Keratinocyte (primary cell): ENCODE data around the gene GPR158. TPM values are rescaled to one million over a fixed set of nuclear protein-coding genes. Genes with fewer than 3 reads are reported as not detected.

Source experiments
- DNase-seq: peaks from one replicate; pipeline ENCODE4 v3.0.0-alpha.2; 2011; ENCODE audit warnings: low read depth, missing footprints, low spot score
- FAIRE-seq: peaks from 2 replicates; lab custom pipeline; 2011; peaks lifted over from hg19 to GRCh38; lab: Jason Lieb, UNC
- H2AFZ ChIP-seq: 2 replicates; pipeline ENCODE4 v1.6.0; 2012; ENCODE audit warnings: low read length, control low read depth, inconsistent platforms; ENCODE audit not compliant: control insufficient read depth
- H3K27ac ChIP-seq: 2 replicates; pipeline ENCODE4 v1.5.1; 2011; ENCODE audit warnings: low read length; ENCODE audit not compliant: control insufficient read depth, insufficient read depth
- H3K27me3 ChIP-seq: 3 replicates; pipeline ENCODE4 v1.6.0; 2011; ENCODE audit warnings: low read length; ENCODE audit not compliant: control insufficient read depth, insufficient read depth; ENCODE audit errors: extremely low read depth
- H3K36me3 ChIP-seq, 2 experiments: 2 replicates in 1 of 2; 3 replicates in 1 of 2; pipeline ENCODE4 v1.5.1; 2011; ENCODE audit warnings: low read length in 2 of 2, mild to moderate bottlenecking in 1 of 2; ENCODE audit not compliant: control insufficient read depth in 2 of 2, insufficient read depth in 2 of 2; ENCODE audit errors: extremely low read depth in 1 of 2
- H3K4me1 ChIP-seq: 3 replicates; pipeline ENCODE4 v1.5.1; 2011; ENCODE audit warnings: low read length; ENCODE audit not compliant: control insufficient read depth, insufficient read depth; ENCODE audit errors: extremely low read depth
- H3K4me2 ChIP-seq: 3 replicates; pipeline ENCODE4 v1.6.0; 2011; ENCODE audit warnings: low read depth, low read length; ENCODE audit not compliant: control insufficient read depth, insufficient read depth; ENCODE audit errors: extremely low read depth
- H3K4me3 ChIP-seq, 3 experiments: fragments of 200-600 bp in 1 of 3; sonication (generic) in 1 of 3; 2 replicates in 2 of 3; 3 replicates in 1 of 3; pipeline ENCODE4 v1.5.1; 2011 to 2016; ENCODE audit warnings: low read length in 3 of 3, mild to moderate bottlenecking in 3 of 3, control low read depth in 2 of 3, inconsistent platforms in 1 of 3, low read depth in 1 of 3, mixed read lengths in 1 of 3, mixed run types in 1 of 3, moderate library complexity in 1 of 3; ENCODE audit not compliant: control insufficient read depth in 2 of 3, insufficient read depth in 2 of 3; ENCODE audit errors: extremely low read depth in 1 of 3
- H3K79me2 ChIP-seq: 2 replicates; pipeline ENCODE4 v1.6.0; 2012; ENCODE audit warnings: low read length; ENCODE audit not compliant: control insufficient read depth, insufficient read depth
- H3K9ac ChIP-seq: 3 replicates; pipeline ENCODE4 v1.6.0; 2011; ENCODE audit warnings: low read length; ENCODE audit not compliant: control insufficient read depth, insufficient read depth; ENCODE audit errors: extremely low read depth
- H3K9me1 ChIP-seq: 3 replicates; pipeline ENCODE4 v1.6.0; 2011; ENCODE audit warnings: low read length; ENCODE audit not compliant: control insufficient read depth, insufficient read depth; ENCODE audit errors: extremely low read depth
- H3K9me3 ChIP-seq: 2 replicates; pipeline ENCODE4 v1.5.1; 2012; ENCODE audit warnings: low read depth, low read length; ENCODE audit not compliant: control insufficient read depth
- H4K20me1 ChIP-seq: 3 replicates; pipeline ENCODE4 v1.6.0; 2011; ENCODE audit warnings: low read length; ENCODE audit not compliant: control insufficient read depth, insufficient read depth; ENCODE audit errors: extremely low read depth
- EZH2 ChIP-seq: IDR thresholded peaks from one replicate; pipeline ENCODE4 v1.6.1; 2012; ENCODE audit warnings: inconsistent platforms, mild to moderate bottlenecking, low read length, moderate library complexity
- dilution Hi-C: fragments of 300-500 bp; cut with MboI; formaldehyde crosslinking; loops from one replicate; pipeline ENCODE4 v1.7.0; 2020; ENCODE audit warnings: low sequenced_read_pairs; ENCODE audit not compliant: extremely low pct_ligation_motif_present
- polyA plus RNA-seq, 5 experiments: library from polyadenylated mRNA; depleted of rRNA in 3 of 5; stranded (reverse) in 3 of 5; stranded (forward) in 1 of 5; unstranded in 1 of 5; fragments of >200 nt; gene quantifications; 1 replicate in 1 of 5; 2 replicates in 3 of 5; 3 replicates in 1 of 5; pipeline versions ENCODE4 v1.2.1 to v1.2.3, GENCODE V29; 2011 to 2012; ENCODE audit warnings: missing spikeins in 2 of 5, low read depth in 1 of 5, low replicate concordance in 1 of 5
- TF ChIP-seq, protein P1 (sequence below), 3 experiments: IDR thresholded peaks in 1 of 3; conservative IDR thresholded peaks in 1 of 3; optimal IDR thresholded peaks in 1 of 3; 2 replicates in 2 of 3; 3 replicates in 1 of 3; pipeline versions ENCODE3 to v1.5.1; 2011; ENCODE audit warnings: low read length in 3 of 3, mild to moderate bottlenecking in 3 of 3, moderate library complexity in 2 of 3, control low read depth in 1 of 3, inconsistent platforms in 1 of 3; ENCODE audit not compliant: insufficient read depth in 2 of 3; ENCODE audit errors: extremely low read depth in 1 of 3

The GPR158 gene
- polyA plus RNA-seq, 1 donor (not counting 4 experiments of a cell fraction or from before 2014, with no cell fraction given) = not detected

DNA sequence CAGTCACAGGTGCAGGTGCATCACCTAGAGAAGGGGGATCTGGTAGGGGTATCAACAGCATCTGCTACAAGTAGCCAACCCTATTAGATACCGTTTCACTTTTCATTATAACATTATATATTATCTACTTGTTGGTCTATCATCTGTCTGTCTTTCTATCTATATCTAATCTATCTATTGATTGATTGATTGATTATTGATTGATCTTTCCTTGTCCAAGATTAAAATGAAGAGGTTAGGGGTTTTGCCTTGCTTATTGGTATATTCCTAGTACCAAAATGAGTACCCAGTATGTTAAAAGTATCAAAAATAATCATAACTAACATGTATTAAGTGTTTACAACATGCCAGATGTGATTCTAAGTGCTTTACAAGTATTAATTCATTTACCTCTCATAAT, 121.5 kb downstream of the GPR158 start:
- no peaks in the 10 kb centered on the region for H3K79me2 ChIP-seq

DNA sequence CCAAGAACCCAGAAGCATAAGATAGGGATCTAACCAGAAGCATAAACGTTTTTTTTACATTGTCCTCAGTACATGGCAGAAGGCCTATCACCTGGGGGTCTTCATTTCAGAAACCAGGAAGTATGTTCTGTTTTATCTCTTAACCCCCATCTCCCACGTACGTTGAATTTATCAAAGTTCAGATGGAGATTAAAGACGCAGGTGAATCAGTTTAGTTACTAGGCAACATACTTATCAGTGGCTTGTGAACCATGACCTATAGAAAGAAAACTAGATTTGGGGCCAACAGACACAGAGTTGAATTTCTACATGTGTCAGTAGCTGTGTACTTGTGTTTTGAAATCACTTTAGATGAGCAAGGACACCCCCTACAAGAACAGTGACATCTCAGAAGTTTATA, 122.7 kb downstream of the GPR158 start:
- no peak overlapping the region for H3K4me3 ChIP-seq
- TF ChIP-seq, protein P1, sequence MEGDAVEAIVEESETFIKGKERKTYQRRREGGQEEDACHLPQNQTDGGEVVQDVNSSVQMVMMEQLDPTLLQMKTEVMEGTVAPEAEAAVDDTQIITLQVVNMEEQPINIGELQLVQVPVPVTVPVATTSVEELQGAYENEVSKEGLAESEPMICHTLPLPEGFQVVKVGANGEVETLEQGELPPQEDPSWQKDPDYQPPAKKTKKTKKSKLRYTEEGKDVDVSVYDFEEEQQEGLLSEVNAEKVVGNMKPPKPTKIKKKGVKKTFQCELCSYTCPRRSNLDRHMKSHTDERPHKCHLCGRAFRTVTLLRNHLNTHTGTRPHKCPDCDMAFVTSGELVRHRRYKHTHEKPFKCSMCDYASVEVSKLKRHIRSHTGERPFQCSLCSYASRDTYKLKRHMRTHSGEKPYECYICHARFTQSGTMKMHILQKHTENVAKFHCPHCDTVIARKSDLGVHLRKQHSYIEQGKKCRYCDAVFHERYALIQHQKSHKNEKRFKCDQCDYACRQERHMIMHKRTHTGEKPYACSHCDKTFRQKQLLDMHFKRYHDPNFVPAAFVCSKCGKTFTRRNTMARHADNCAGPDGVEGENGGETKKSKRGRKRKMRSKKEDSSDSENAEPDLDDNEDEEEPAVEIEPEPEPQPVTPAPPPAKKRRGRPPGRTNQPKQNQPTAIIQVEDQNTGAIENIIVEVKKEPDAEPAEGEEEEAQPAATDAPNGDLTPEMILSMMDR (optimal IDR thresholded peaks at IDR 0.05 in 1 of 3, IDR thresholded peaks at IDR 0.05 in 1 of 3, conservative IDR thresholded peaks at IDR 0.05 in 1 of 3; ENCODE audit: extremely low read depth in 1 of 3, insufficient read depth in 2 of 3, low read length in 3 of 3) = no peak
- TF ChIP-seq EZH2 = no peak
- no peak for DNase-seq

More for the DNA sequence above, 121.5 kb downstream of the GPR158 start:
- Histone ChIP-seq H4K20me1 (no peaks in the 10 kb centered on the region), H3K9ac (no peak overlapping the region), H3K4me1 (no peaks in the 10 kb centered on the region), H3K27ac (no peak overlapping the region), H3K27me3 (no peaks in the 10 kb centered on the region), H3K36me3 (no peaks in the 10 kb centered on the region), H3K9me3 (no peaks in the 10 kb centered on the region), H3K9me1 (no peaks in the 10 kb centered on the region), H3K4me3 (no peak overlapping the region), H3K4me2 (no peak overlapping the region), H2AFZ (no peak overlapping the region)
- TF ChIP-seq, protein P1 (optimal IDR thresholded peaks at IDR 0.05 in 1 of 3, IDR thresholded peaks at IDR 0.05 in 1 of 3, conservative IDR thresholded peaks at IDR 0.05 in 1 of 3; ENCODE audit: extremely low read depth in 1 of 3, insufficient read depth in 2 of 3, low read length in 3 of 3) = no peak
- no peak for TF ChIP-seq EZH2
- DNase-seq (no peak), FAIRE-seq (no peak)
- dilution Hi-C loops = no loop called here

More for the DNA sequence above, 122.7 kb downstream of the GPR158 start:
- dilution Hi-C loops = no loop called here
- no peaks in the 10 kb centered on the region for H3K4me1 ChIP-seq
- no peak overlapping the region for H3K9ac ChIP-seq
- H2AFZ ChIP-seq = no peak overlapping the region
- no peaks in the 10 kb centered on the region for H4K20me1 ChIP-seq
- H3K27ac ChIP-seq = no peak overlapping the region
- H3K4me2 ChIP-seq = no peak overlapping the region
- no peaks in the 10 kb centered on the region for H3K27me3 ChIP-seq
- no peaks in the 10 kb centered on the region for H3K9me1 ChIP-seq
- no peaks in the 10 kb centered on the region for H3K9me3 ChIP-seq
- FAIRE-seq = no peak
- H3K36me3 ChIP-seq = no peaks in the 10 kb centered on the region
- H3K79me2 ChIP-seq = no peaks in the 10 kb centered on the region
